ENCODE measurements around the gene ECE1.

DNA sequence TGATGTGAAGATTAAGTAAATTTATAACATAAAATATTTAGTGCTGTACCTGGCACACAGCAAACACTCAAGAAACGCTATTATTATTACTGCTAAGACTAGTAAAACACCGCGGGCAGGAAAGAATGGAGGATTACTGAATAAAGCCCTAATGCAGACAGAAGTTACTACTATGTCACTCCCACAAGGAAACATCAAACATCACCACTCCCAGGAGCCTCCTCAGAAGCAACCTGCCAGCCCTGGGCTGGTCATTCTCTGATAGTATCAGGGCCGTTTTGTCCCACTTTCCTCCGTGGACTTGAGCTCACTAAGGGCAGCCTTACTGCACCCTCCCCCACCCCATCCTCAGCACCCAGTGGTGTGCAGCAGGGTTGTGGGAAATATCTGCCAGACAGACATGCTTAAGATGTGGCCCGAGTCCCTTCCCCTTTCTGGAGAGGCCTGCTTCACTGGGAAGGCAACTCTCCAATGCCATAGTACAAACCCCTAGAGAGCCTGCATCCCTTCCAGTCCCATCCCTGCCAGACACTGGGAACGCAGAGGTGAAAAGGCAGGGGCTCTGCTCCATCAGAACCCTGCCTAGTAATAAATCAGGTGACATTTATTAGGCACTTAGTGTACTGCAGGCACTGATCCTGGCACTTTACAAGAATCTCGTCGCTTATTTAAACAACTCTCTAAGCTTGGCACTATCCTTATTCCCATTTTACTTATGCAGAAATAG lies 41.7 kb upstream of the ECE1 start:
- no peak for TF ChIP-seq CTBP1 (IDR thresholded peaks at IDR 0.05; ENCODE audit: borderline replicate concordance)
- no peak for TF ChIP-seq LEF1 (IDR thresholded peaks at IDR 0.05; ENCODE audit: borderline replicate concordance)
- no peak for TF ChIP-seq L3MBTL2 (conservative IDR thresholded peaks at IDR 0.05)

Measured in HEK293T (cell line).